OCI-LY1 (cell line): ENCODE data around the gene DNAH1.

ENCODE experiments used
- H2AFZ ChIP-seq: fragments of 200-600 bp; sonication (generic), shearing (Covaris generic); 2 replicates; pipeline ENCODE4 v1.6.0; 2014; ENCODE audit warnings: antibody characterized with exemption, mild to moderate bottlenecking, low read length
- H3F3A ChIP-seq: fragments of 200-600 bp; sonication (generic), shearing (Covaris generic); 2 replicates; pipeline ENCODE4 v1.6.0; 2014; ENCODE audit warnings: mild to moderate bottlenecking, antibody characterized with exemption, low read length, moderate library complexity; ENCODE audit not compliant: insufficient read depth
- H3K27ac ChIP-seq: fragments of 200-600 bp; sonication (generic); 2 replicates; pipeline ENCODE4 v1.5.1; 2014; ENCODE audit warnings: low read length, mixed run types, mild to moderate bottlenecking, low read depth; ENCODE audit not compliant: poor library complexity, severe bottlenecking
- H3K27me3 ChIP-seq: fragments of 200-600 bp; sonication (generic); 2 replicates; pipeline ENCODE4 v1.6.0; 2014; ENCODE audit warnings: antibody characterized with exemption, mild to moderate bottlenecking, low read length, moderate library complexity; ENCODE audit not compliant: insufficient read depth
- H3K36me3 ChIP-seq: fragments of 200-600 bp; sonication (generic); 2 replicates; pipeline ENCODE4 v1.6.1; 2014; ENCODE audit warnings: mild to moderate bottlenecking, antibody characterized with exemption, low read length, moderate library complexity, mixed read lengths; ENCODE audit not compliant: insufficient read depth
- H3K4me1 ChIP-seq: fragments of 200-600 bp; sonication (generic); 2 replicates; pipeline ENCODE4 v1.5.1; 2014; ENCODE audit warnings: mild to moderate bottlenecking, low read length, moderate library complexity; ENCODE audit not compliant: insufficient read depth, severe bottlenecking
- H3K4me2 ChIP-seq: fragments of 200-600 bp; sonication (generic), shearing (Covaris generic); 2 replicates; pipeline ENCODE4 v1.6.1; 2014; ENCODE audit warnings: low read length
- H3K4me3 ChIP-seq: fragments of 200-600 bp; sonication (generic); 2 replicates; pipeline ENCODE4 v1.5.1; 2014; ENCODE audit warnings: low read length, low read depth, mild to moderate bottlenecking, mixed read lengths; ENCODE audit not compliant: poor library complexity, severe bottlenecking
- H3K79me2 ChIP-seq: fragments of 200-600 bp; shearing (Covaris generic); 2 replicates; pipeline ENCODE4 v1.6.1; 2016; ENCODE audit warnings: mixed run types, low read length, mixed read lengths; ENCODE audit not compliant: insufficient read depth
- H3K9ac ChIP-seq: fragments of 200-600 bp; sonication (generic), shearing (Covaris generic); 2 replicates; pipeline ENCODE4 v1.6.1; 2014; ENCODE audit warnings: mild to moderate bottlenecking, low read length, mixed read lengths
- H3K9me2 ChIP-seq: fragments of 200-600 bp; sonication (generic), shearing (Covaris generic); 2 replicates; pipeline ENCODE4 v1.6.1; 2014; ENCODE audit warnings: low read depth, mild to moderate bottlenecking, low read length, mixed read lengths
- H3K9me3 ChIP-seq: fragments of 200-600 bp; shearing (Covaris generic); 2 replicates; pipeline ENCODE4 v1.6.1; 2014; ENCODE audit warnings: low read length, mixed read lengths
- H4K20me1 ChIP-seq: fragments of 200-600 bp; sonication (generic), shearing (Covaris generic); 2 replicates; pipeline ENCODE4 v1.6.0; 2016; ENCODE audit warnings: mild to moderate bottlenecking, low read length; ENCODE audit not compliant: insufficient read depth
- EZH2 ChIP-seq: fragments of 200-600 bp; sonication (generic), shearing (Covaris generic); IDR thresholded peaks from 2 replicates; pipeline ENCODE4 v1.8.0; 2017; ENCODE audit warnings: borderline replicate concordance, mixed run types, mild to moderate bottlenecking, antibody characterized with exemption, low read length, moderate library complexity, mixed read lengths
- TF ChIP-seq, protein P1 (sequence below): fragments of 200-600 bp; sonication (generic), shearing (Covaris generic); IDR thresholded peaks from 2 replicates; pipeline ENCODE4 v1.5.1; 2017; ENCODE audit warnings: mild to moderate bottlenecking, antibody characterized with exemption, low read length, moderate library complexity, mixed read lengths

The DNAH1 gene

DNA sequence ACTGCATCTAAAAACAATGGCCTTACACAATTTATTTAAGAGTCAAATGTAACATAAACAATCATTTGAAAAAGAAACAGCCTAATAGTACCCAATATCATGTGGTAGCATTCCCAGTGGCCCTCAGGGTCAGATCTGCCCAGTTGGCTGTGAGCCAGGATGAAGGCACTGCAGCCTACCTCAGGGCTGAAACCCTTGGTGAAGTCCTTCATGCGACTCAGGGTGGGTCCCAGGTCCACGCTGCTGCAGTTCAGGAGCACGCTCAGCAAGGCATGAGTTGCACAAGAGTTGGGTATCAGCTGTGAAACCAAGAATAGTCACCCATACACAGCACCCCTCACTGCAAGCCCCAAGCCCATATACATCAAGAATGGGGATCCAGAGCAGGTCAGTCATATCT, 91.7 kb downstream of the DNAH1 start:
- Histone ChIP-seq H3K36me3 (peaks cover 55% of the 10 kb centered on the region), H3F3A (no peaks in the 10 kb centered on the region), H3K4me1 (peaks cover 29% of the 10 kb centered on the region), H4K20me1 (no peaks in the 10 kb centered on the region), H3K9ac (no peak overlapping the region), H3K79me2 (peaks cover 10% of the 10 kb centered on the region), H2AFZ (no peak overlapping the region), H3K4me2 (no peak overlapping the region), H3K4me3 (no peak overlapping the region), H3K9me2 (no peaks in the 10 kb centered on the region), H3K27ac (no peak overlapping the region), H3K9me3 (no peaks in the 10 kb centered on the region), H3K27me3 (no peaks in the 10 kb centered on the region)
- TF ChIP-seq EZH2 = no peak
- TF ChIP-seq, protein P1, sequence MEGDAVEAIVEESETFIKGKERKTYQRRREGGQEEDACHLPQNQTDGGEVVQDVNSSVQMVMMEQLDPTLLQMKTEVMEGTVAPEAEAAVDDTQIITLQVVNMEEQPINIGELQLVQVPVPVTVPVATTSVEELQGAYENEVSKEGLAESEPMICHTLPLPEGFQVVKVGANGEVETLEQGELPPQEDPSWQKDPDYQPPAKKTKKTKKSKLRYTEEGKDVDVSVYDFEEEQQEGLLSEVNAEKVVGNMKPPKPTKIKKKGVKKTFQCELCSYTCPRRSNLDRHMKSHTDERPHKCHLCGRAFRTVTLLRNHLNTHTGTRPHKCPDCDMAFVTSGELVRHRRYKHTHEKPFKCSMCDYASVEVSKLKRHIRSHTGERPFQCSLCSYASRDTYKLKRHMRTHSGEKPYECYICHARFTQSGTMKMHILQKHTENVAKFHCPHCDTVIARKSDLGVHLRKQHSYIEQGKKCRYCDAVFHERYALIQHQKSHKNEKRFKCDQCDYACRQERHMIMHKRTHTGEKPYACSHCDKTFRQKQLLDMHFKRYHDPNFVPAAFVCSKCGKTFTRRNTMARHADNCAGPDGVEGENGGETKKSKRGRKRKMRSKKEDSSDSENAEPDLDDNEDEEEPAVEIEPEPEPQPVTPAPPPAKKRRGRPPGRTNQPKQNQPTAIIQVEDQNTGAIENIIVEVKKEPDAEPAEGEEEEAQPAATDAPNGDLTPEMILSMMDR = no peak

DNA sequence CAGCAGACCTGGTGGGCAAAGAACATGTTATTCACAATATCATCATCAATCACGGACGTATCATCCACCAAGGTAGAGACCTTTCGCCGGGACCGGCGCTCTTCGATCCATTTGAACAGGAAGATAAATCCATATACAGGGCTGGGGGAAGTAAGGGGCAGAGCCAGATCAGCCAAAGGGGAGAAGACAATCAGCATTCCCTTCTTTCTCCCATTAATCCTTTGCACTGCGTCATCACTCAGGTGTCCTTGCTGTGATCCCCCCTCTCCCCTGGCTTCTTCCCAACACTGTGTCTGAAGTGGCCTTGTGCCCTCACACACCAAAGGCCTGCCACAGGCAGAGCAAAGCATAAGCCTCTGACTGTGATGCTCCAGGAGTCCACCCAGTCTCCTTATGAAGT, 92.3 kb downstream of the DNAH1 start:
- Histone ChIP-seq H3K4me3 (peak overlapping the region; percentile 98), H4K20me1 (no peaks in the 10 kb centered on the region), H2AFZ (no peak overlapping the region), H3K79me2 (peaks cover 10% of the 10 kb centered on the region), H3K36me3 (peaks cover 48% of the 10 kb centered on the region), H3K9me3 (no peaks in the 10 kb centered on the region), H3K27me3 (no peaks in the 10 kb centered on the region), H3F3A (no peaks in the 10 kb centered on the region), H3K4me1 (peaks cover 29% of the 10 kb centered on the region), H3K9me2 (no peaks in the 10 kb centered on the region), H3K27ac (no peak overlapping the region), H3K9ac (no peak overlapping the region; the same call in 1 of the 2 replicates), H3K4me2 (peak overlapping the region; percentile 96)
- TF ChIP-seq EZH2 = no peak
- TF ChIP-seq, protein P1 = no peak

DNA sequence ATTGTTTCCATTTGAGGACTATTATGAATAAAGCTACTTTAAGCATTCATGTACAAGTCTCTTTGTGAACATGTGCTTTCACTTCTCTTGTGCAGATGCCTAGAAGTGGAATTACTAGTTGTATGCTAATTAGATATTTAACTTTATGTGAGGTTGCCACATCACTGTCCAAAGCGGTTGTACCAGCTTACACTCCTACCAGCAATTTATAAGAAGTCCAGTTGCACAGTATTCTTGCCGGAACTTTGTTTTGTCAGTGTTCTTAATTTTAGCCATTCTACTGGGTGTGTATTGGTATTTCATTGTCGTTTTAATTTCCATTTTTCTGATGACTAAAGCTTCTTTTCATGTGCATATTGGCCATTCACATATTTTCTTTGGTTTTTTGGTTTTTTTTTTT, 99.7 kb downstream of the DNAH1 start:
- no peaks in the 10 kb centered on the region for H3K9me3 ChIP-seq
- H3K4me2 ChIP-seq = no peak overlapping the region
- H3F3A ChIP-seq = no peaks in the 10 kb centered on the region
- no peaks in the 10 kb centered on the region for H3K79me2 ChIP-seq
- no peaks in the 10 kb centered on the region for H4K20me1 ChIP-seq
- TF ChIP-seq EZH2 = no peak
- TF ChIP-seq, protein P1 = no peak
- no peak overlapping the region for H3K9ac ChIP-seq
- H2AFZ ChIP-seq = no peak overlapping the region
- no peaks in the 10 kb centered on the region for H3K36me3 ChIP-seq
- H3K4me1 ChIP-seq = peaks cover 17% of the 10 kb centered on the region
- H3K27me3 ChIP-seq = no peaks in the 10 kb centered on the region
- no peak overlapping the region for H3K4me3 ChIP-seq
- no peaks in the 10 kb centered on the region for H3K9me2 ChIP-seq
- H3K27ac ChIP-seq = no peak overlapping the region
